ENCODE measurements around the gene STXBP4. TPM values are rescaled to one million over a fixed set of nuclear protein-coding genes. Genes with fewer than 3 reads are reported as not detected.

The STXBP4 gene
- total RNA-seq, 3 donors from 2014 or later (not counting 1 experiment from before 2014, with no cell fraction given) = 4.9 to 10.3 (median 7.6) TPM

DNA sequence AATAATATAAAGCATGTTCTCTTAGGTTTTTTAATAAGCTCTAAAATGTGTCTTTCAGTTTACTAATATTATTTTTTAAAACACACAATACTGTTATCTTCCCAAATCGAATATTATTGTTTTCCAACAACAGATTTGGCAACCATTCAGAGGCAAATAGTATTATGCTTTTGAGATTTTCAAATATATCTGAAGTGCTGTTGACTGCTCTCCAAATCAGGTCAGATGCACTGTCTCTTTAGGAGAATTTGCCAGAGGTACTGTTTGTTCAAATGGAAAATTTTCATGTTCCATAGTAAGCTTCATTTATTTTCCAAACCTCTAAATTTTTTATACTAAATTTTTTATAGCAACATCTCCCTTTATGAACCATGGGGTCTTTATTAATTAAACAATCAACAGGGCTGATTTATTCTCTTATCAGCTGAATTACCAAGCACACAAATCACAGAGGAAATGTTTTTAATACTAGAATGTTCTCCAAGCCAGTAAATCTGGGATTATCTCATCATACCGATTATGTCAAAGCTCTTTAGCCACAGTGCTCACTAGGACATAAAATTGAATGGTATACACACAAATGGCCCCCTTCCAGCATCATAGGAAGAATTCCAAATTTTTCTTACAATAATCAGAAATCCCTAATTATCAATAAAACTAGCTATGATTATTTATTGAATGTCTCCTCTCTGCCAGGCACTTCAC lies 187.4 kb downstream of the STXBP4 start:
- DNase-seq (no peak), ATAC-seq (no peak)
- Histone ChIP-seq H3K27me3 (ENCODE audit: control insufficient read depth, insufficient read depth, low read length) (no peaks in the 10 kb centered on the region), H3K36me3 (ENCODE audit: control insufficient read depth, insufficient read depth, low read length) (no peaks in the 10 kb centered on the region), H3K4me1 (ENCODE audit: control insufficient read depth, insufficient read depth, low read length) (no peaks in the 10 kb centered on the region), H3K4me3 (ENCODE audit: low read length) (no peak overlapping the region), H3K9me3 (ENCODE audit: control insufficient read depth, insufficient read depth, low read length) (no peaks in the 10 kb centered on the region), H3K27ac (ENCODE audit: low read length) (no peak overlapping the region)
- Mint-ChIP-seq H3K27me3 (ENCODE audit: low read depth in 2 of 2) (no peaks in the 10 kb centered on the region), H3K9me3 (no peaks in the 10 kb centered on the region), H3K36me3 (no peaks in the 10 kb centered on the region), H3K27ac (no peak overlapping the region), H3K4me1 (no peaks in the 10 kb centered on the region), H3K4me3 (no peak overlapping the region)
- WGBS (ENCODE audit: insufficient coverage) = 93% methylated on average over 1 of the region's 2 CpGs
- TF ChIP-seq, protein P1, sequence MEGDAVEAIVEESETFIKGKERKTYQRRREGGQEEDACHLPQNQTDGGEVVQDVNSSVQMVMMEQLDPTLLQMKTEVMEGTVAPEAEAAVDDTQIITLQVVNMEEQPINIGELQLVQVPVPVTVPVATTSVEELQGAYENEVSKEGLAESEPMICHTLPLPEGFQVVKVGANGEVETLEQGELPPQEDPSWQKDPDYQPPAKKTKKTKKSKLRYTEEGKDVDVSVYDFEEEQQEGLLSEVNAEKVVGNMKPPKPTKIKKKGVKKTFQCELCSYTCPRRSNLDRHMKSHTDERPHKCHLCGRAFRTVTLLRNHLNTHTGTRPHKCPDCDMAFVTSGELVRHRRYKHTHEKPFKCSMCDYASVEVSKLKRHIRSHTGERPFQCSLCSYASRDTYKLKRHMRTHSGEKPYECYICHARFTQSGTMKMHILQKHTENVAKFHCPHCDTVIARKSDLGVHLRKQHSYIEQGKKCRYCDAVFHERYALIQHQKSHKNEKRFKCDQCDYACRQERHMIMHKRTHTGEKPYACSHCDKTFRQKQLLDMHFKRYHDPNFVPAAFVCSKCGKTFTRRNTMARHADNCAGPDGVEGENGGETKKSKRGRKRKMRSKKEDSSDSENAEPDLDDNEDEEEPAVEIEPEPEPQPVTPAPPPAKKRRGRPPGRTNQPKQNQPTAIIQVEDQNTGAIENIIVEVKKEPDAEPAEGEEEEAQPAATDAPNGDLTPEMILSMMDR (IDR thresholded peaks at IDR 0.05) = no peak
- intact Hi-C loops (cut with micrococcal nuclease) = no loop called here

DNA sequence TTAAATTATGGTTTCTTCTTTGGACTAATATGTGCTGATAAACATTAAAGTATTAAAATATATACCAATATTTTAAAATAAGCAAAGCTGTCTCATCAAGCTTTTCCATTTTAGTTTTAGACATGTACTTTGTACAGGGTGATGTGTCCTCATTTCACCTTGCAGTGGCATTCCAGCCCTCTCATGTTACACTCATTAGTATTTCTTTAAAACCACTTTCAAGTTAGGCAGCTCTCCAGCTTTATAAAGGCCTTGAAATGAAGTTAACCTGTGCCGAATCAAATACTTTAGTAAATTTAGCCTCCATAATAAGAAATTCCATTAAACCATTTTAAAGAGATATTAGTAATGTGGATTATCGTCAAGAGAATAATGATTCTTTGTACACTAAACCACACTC lies 188.6 kb downstream of the STXBP4 start:
- intact Hi-C loops (cut with micrococcal nuclease) = no loop called here
- no peak for ATAC-seq
- 100% methylated on average over 1 of the region's 2 CpGs for WGBS (ENCODE audit: insufficient coverage)

DNA sequence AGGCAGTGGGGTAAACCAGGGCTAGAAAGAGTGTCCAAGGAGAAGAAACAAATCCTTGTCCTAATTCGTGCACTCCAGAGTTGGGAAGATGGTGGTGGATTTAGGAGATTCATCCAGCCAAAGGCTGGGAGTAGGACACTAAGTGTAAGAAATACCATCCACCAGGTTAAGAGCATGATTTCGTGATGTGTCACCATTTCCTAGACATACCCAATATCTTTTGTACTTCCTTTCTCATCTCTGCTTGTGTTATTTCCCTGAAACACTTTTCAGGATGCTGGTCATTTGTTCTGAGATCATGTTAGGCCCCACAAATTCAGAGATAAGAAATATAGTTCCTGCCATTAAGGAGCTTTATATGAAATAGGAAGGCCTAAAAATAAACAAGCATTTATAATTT lies 189.9 kb downstream of the STXBP4 start:
- 92% methylated on average over 2 of the region's 2 CpGs for WGBS (ENCODE audit: insufficient coverage)
- DNase-seq (no peak), ATAC-seq (no peak)
- H3K9me3 ChIP-seq (ENCODE audit: control insufficient read depth, insufficient read depth, low read length) = no peaks in the 10 kb centered on the region
- intact Hi-C loops (cut with micrococcal nuclease) = no loop called here
- Mint-ChIP-seq H3K9me3 (no peaks in the 10 kb centered on the region), H3K36me3 (no peaks in the 10 kb centered on the region), H3K4me3 (no peak overlapping the region), H3K4me1 (peaks cover 9 to 10% of the 10 kb centered on the region in 2 donors), H3K27me3 (ENCODE audit: low read depth in 2 of 2) (no peaks in the 10 kb centered on the region), H3K27ac (no peak overlapping the region)
- no peaks in the 10 kb centered on the region for H3K36me3 ChIP-seq (ENCODE audit: control insufficient read depth, insufficient read depth, low read length)
- no peak overlapping the region for H3K4me3 ChIP-seq (ENCODE audit: low read length)
- H3K27me3 ChIP-seq (ENCODE audit: control insufficient read depth, insufficient read depth, low read length) = no peaks in the 10 kb centered on the region
- H3K4me1 ChIP-seq (ENCODE audit: control insufficient read depth, insufficient read depth, low read length) = no peaks in the 10 kb centered on the region
- TF ChIP-seq, protein P1 (IDR thresholded peaks at IDR 0.05) = no peak
- no peak overlapping the region for H3K27ac ChIP-seq (ENCODE audit: low read length)

More for the DNA sequence above, 188.6 kb downstream of the STXBP4 start:
- Histone ChIP-seq H3K4me1 (ENCODE audit: control insufficient read depth, insufficient read depth, low read length) (no peaks in the 10 kb centered on the region), H3K27me3 (ENCODE audit: control insufficient read depth, insufficient read depth, low read length) (no peaks in the 10 kb centered on the region), H3K4me3 (ENCODE audit: low read length) (no peak overlapping the region), H3K9me3 (ENCODE audit: control insufficient read depth, insufficient read depth, low read length) (no peaks in the 10 kb centered on the region), H3K36me3 (ENCODE audit: control insufficient read depth, insufficient read depth, low read length) (no peaks in the 10 kb centered on the region), H3K27ac (ENCODE audit: low read length) (no peak overlapping the region)
- Mint-ChIP-seq H3K9me3 (no peaks in the 10 kb centered on the region), H3K36me3 (no peaks in the 10 kb centered on the region), H3K4me1 (peaks cover 5 to 6% of the 10 kb centered on the region in 2 donors), H3K27ac (no peak overlapping the region), H3K27me3 (ENCODE audit: low read depth in 2 of 2) (no peaks in the 10 kb centered on the region), H3K4me3 (no peak overlapping the region)
- no peak for DNase-seq
- TF ChIP-seq, protein P1 (IDR thresholded peaks at IDR 0.05) = no peak

DNA sequence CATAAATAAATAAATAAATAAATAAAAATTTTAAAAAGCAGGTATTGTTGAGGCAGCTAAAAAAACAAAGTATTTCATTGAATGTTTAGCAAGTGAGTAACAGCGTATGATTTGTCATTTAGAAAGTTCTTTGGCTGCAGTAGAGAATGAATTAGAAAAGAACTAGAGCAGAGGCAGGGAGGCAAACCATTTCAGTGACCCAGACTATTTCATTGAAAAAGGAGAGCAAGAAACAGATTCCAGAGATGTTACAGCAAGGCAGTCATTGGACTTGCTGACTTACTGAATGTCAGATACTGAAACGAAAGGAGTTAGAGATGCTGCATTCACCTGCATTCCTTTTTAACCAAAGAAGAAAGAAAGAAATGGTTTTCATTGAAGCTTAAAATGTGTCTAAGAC lies 190.7 kb downstream of the STXBP4 start:
- Mint-ChIP-seq H3K36me3 (no peaks in the 10 kb centered on the region), H3K4me1 (peaks cover 9 to 10% of the 10 kb centered on the region in 2 donors), H3K9me3 (no peaks in the 10 kb centered on the region), H3K27me3 (ENCODE audit: low read depth in 2 of 2) (no peaks in the 10 kb centered on the region), H3K4me3 (no peak overlapping the region), H3K27ac (no peak overlapping the region)
- WGBS (ENCODE audit: insufficient coverage) = 89% methylated on average over 1 of the region's 2 CpGs
- H3K27me3 ChIP-seq (ENCODE audit: control insufficient read depth, insufficient read depth, low read length) = no peaks in the 10 kb centered on the region
- TF ChIP-seq, protein P1 (IDR thresholded peaks at IDR 0.05) = no peak
- no peaks in the 10 kb centered on the region for H3K4me1 ChIP-seq (ENCODE audit: control insufficient read depth, insufficient read depth, low read length)
- intact Hi-C loops (cut with micrococcal nuclease) = no loop called here
- no peaks in the 10 kb centered on the region for H3K9me3 ChIP-seq (ENCODE audit: control insufficient read depth, insufficient read depth, low read length)
- no peak overlapping the region for H3K4me3 ChIP-seq (ENCODE audit: low read length)
- no peak overlapping the region for H3K27ac ChIP-seq (ENCODE audit: low read length)
- no peaks in the 10 kb centered on the region for H3K36me3 ChIP-seq (ENCODE audit: control insufficient read depth, insufficient read depth, low read length)
- DNase-seq (no peak), ATAC-seq (no peak)
